Inflammatory macrophage treated with lipopolysaccharide for 1 hour (primary cell): Measurements from ENCODE around the gene SLC12A9.

Source experiments
- DNase-seq, 2 donors: peaks; one replicate each; pipeline ENCODE4 v3.0.0-alpha.2; 2020 to 2022

Gene SLC12A9

DNA sequence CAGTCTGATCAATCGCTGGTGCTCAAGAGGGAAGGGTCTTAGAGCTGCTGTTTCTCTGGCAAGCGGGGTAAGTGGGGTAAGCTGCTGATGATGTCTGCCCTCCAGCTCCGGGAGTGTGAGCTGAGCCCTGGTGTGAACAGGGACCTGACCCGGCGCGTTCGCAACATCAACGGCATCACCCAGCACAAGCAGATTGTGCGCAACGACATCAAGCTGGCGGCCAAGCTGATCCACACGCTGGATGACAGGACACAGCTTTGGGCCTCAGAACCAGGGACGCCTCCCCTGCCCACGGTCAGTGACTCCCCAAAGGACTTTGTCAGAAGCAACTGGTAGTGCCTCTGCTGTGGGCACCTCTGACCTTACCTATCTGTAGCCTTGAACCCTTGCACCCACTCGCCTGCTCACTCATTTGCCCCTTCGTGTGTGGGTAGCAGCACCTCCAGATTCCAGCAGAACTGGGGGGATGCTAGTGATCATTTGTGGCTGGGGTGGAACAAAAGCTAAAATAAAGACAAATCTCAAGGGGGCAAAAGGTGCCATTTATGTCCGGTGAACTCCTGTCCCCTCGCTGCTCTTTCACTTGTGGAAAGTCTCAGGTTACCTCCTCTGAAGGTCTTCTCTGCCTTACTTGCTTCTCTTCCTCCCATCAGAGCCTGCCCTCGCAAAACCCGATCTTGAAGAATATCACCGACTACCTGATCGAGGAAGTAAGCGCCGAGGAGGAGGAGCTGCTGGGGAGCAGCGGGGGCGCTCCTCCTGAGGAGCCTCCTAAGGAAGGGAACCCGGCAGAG is 33.8 kb downstream of the SLC12A9 start:
- no peak for DNase-seq

DNA sequence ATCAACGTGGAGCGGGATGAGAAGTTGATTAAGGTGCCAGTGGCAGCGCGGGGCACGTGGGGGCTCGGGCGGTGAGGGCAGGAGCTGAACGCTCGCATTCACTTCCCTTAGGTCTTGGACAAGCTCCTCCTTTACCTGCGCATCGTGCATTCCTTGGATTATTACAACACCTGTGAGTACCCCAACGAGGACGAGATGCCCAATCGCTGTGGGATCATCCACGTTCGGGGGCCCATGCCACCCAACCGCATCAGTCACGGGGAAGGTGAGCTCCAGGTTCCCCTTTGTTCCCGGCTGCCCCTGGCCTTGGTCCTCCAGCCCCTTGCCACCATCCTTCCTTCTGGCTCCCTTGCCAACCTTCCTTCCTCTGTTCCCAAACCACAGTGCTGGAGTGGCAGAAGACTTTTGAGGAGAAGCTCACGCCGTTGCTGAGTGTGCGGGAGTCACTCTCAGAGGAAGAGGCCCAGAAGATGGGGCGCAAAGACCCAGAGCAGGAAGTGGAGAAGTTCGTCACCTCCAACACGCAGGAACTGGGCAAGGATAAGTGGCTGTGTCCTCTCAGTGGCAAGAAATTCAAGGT is 34.5 kb downstream of the SLC12A9 start:
- DNase-seq = no peak

DNA sequence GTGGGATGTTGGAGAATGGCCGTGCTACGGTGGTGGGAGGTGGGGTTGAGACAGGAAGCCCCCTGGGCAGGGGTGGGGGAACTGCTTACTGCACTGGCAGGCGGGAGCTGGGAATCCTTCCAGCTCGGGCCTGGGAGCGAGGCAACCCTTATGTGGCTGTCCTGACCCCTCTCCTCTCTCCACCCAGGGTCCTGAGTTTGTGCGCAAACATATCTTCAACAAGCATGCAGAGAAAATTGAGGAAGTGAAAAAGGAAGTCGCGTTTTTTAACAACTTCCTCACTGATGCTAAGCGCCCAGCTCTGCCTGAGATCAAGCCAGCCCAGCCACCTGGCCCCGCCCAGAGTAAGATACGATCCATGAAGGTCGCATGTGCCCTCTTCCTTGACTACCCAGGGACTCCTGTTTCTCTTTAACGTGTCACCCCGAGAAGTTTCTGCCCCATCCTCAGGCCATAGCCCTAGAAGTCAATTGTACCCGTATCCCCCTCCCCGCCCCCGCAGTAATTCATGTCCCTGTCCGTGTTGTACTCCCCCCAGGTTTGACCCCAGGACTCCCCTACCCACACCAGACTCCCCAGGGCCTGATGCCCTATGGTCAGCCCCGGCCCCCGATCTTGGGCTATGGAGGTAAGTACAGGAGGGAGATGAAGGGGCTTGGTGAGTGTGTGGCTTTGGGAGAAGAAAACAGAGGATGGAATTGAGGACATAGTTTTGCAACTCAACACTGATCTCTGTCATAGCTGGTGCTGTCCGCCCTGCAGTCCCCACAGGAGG is 35.2 kb downstream of the SLC12A9 start:
- peak; percentile 65 to 72 for DNase-seq

DNA sequence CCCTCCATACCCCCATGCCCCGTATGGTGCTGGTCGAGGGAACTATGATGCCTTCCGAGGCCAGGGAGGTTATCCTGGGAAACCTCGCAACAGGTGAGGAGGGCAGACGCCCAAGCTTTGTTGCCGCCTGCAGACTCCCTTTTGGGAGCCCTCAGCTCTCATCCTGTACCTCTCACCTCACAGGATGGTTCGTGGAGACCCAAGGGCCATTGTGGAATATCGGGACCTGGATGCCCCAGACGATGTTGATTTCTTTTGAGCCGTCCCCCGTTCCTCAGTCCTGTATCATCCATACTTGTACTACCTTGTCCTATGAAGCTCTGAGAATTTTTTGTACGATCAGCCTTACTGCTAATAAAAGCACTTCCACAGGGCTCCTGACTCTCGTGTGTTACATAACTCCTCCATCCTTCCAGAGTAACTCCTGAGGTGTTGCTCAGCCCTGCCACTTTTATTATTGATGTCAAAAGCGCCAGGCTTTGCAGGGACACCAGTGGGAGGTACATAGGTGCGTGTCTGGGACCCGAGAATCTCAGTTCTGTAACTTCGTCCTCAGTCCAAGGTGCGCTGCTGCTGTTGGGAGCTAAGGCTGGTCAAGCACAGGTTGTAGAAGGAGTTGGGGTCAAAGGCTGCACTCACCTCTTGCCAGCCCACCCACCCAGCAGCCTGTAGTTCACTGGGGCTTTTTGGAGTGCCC is 35.9 kb downstream of the SLC12A9 start:
- no peak for DNase-seq

DNA sequence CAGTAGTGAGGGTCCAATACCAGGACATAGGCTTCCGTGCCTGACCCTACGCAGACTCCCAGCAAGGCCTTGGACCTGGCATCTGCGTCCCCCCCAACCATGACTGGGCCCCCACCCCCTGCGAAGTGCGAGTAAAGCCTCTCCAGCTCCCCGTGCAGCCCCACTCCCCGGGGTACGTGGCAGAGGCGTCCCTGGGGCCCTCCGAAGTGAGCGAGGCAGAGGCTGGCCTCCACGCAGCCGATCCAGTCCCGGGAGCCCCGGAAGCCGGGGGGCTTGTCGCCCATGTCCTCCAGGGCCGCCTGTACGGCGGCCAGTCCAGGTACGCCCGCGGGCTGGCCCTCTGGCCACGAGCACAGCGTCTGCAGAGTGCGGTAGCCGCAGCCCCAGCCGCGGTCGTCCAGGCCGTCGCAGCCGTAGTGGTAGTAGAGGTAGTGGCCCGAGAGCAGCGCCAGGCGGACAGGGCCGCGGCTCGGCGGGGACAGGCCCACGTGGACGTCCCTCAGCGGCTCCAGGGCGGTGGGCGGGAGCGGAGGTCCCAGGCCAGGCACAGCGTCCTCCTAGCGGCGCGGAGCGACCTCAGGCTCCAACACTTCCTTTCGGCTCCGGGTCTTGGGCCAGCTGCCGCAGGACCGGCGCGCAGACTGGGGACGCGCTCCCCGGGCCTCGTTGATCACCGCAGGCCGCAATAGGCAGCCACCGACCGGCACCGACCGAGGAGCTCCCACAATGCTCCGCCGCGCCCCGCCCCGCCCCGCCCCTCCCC is 36.7 kb downstream of the SLC12A9 start, which contains the start of gene UFSP1:
UFSP1 (minus strand) TSS at position 728 of the 763 bp plus-strand sequence; CDS start at position 284, 444 bp downstream.
- DNase-seq = no peak

DNA sequence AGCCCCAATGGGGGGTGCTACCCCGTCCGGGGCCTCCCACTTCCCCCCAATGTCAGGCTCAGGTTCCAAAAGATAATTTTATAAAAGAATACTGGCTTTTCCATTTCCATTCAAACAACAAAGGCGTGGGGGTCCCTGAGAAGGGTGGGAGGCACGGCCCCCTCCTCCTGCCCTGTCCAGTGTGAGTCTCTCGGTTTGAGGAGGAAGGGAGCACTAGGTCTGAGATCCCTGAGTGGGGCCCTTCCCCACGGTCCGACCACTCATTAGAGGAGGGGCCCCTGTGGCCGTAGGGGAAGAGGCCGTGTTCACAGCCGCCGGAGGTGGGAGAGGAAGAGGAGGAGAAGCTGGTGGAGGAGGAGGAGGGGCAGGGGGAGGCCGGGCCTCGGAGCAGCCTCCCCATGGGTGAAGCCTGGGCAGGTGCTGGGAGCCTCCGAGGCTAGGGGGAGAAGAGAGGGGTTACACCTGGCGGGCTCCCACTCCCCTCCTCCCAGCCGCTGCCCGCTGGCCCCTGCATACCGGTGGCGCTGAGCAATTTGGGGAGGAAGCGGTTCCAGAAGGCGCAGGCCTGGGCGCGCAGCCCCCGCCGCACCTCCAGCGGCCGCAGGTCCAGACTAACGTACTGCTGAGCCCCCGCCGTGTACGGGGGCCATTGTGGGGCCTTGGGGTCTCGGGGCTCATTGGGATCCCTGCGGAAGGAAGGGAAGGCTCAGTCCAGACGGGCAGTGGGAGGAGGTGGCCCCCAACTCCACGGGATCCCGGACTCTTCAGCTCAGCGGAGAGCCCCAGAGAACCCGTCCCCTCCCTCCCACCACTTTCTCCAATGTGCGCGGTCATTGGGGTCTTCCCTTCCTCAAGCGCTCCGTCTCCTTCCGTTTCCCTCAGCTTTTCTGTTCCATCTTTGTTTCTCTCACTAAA is 38.4 kb downstream of the SLC12A9 start:
- no peak for DNase-seq

DNA sequence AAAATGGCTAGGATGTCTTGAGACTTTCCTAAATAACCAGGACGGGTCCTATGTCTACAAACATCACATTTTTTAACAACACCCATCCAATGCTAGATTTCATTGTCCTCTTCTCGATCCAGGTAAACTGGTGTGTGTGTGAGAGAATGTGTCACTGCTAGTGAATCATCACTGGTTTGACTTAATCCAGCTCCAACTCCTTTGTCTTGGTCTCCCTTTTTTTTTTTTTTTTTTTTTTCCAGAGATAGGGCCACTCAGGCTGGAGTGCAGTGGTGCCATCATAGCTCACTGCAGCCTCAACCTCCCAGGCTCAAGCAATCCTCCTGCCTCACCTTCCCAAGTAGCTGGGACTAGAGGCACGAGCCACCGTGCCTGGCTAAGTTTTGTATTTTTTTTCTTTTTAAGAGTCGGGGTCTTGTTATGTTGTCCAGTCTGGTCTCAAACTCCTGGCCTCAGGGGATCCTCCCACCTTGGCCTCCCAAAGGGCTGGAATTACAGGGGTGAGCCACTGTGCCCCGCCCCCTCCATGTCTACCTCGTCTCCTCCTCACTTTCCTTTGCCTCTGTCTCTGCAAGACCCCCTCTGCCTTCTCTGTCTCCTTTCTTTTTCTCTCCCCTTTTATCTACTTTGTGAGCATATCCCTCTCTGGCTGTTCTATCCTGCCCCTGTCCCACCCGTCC is 39.2 kb downstream of the SLC12A9 start:
- no peak for DNase-seq

DNA sequence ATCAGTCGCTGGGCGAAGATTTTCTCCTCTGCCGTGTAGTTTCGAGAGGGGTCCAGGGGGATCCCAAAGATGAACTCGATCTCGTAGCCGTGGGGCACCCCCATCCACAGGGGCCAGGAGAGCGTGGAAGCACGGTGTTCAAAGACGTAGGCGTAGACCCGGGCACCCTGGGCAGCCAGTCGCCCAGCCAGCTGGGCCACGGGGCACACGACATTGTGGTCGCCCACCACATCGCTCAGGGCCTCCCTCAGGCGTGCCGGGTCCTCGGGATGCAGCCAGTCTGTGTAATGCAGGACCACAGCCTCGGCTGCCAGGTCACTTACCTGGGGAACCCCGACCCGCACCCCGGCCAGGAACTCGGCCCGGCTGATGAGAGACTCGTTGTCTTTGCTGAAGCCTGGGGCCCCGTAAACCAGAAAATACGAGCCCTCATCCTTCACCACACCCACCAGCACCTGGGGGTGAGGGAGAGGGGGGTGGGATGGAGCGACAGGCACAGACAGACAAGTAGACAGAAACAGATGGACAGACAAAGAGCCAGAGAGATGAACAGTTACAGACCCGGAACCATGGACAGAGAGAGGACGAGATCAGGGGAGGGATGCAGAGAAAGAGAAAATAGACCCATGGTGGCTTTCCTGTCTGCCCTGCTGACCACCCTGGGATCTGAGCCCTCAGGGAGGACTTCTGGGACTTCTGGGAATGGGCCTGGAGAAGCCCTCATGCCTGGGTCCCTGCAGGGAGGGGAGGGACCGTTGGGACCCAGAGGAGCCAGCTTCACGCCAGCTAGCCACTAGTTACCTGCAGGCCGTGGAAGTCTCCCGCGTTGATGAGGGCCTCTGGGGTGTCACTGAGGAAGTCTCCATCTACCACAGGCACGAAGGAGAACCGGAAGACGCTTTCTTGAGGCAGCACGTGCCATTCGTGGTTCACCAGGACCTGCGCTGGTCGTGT is 40.1 kb downstream of the SLC12A9 start:
- DNase-seq = no peak

DNA sequence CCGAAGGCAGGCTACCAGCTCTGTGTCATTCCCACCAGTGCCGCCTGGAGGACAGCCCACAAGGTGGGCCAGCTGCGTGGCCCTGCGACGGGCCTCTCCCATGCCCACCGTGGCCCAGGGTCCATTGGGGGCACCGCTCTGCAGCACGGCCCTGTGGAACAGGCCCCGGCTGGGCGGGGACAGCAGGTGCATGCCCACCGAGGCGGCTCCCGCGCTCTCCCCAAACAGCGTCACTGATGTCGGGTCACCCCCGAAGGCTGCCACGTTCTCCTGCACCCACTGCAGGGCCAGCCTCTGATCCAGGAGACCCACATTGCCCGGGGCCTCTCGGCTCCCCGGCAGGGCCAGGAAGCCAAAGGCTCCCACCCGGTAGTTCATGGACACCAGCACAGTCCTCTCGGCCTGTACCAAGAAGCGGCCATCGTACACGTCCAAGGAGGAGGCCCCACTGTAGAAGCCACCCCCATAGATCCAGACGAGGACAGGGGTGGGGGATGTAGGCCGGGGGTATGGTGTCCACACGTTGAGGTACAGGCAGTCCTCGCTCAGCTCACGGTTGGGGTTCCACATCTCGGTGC is 40.9 kb downstream of the SLC12A9 start:
- no peak for DNase-seq

DNA sequence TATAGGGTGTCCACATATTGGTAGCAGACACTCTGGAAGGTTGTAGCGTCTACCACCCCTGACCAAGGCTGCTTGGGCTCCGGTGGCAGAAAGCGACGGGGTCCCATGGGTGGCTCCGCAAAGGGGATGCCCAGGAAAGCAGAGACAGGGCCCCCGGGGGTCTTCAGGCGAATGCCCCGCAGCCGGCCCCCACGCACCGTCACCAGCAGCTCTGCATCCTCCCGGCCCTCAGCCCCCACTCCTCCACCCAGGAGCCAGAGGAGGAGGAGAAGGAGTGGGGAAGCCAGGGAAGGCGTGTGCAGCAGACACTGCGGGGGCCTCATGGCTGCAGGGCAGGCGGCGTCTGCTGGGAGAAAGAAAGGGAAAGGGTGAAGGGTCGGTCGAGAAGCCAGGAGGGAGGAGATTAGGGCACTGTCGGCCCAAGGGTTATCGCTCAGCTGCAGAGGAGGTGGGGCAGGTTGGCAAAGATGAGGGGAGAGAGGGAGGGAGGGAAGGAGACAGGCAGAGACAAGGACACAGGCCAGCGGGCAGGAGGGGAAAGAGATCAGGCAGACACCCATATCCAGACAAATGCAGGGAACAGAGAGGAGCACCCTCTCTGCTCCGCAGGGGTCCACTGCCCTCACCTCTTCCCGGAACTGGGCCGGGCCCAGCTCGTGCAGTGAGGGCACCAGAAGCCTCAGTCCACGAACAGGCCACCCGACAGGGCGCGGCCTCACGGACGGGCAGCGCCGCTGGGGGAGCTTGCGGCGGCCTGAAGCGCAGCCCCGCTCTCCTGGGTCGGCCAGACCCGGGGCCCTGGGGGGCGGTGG is 41.6 kb downstream of the SLC12A9 start:
- no peak for DNase-seq

DNA sequence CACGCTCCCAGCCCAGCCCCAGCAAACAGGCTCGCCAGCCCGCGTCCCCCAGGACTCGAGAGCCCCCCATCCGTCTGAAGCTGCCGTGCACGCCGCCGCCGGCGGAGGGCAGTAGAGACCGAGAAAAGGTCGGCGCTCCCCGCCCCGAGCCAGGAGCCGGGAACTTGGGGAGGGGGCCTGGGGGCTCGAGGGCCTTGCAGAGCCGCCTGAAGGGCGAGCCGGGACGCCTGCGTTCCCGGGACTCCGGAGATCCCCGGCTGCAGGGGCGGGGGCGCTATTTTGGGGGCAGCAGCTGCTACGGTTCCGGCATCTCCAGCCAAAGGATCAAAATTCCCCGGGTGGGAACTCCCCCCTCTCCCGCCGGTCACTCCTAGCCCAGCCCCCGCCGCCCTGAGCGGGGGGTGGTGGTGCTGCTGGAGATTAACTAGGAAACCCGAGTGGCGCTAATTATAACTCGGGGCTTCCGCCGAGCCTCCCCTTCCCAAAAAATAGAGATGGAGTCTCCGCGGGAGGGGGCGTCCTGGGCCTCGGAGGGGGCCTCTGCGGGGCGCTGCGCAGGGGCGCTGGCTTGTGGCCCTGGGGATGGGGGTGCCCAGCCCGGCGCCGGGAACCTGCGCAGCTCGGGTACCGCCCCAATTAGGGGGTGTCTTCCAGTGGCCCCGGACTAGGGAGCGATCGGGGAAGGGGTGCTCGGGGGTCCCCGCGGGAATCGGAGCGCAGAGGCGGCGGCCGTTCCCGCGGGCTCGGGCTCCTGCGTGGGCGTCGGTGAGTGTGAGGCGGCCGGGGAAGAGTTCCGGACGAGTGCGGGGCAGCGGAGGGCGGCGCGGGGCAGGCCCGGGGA is 42.6 kb downstream of the SLC12A9 start:
- peak; percentile 54 to 58 for DNase-seq

DNA sequence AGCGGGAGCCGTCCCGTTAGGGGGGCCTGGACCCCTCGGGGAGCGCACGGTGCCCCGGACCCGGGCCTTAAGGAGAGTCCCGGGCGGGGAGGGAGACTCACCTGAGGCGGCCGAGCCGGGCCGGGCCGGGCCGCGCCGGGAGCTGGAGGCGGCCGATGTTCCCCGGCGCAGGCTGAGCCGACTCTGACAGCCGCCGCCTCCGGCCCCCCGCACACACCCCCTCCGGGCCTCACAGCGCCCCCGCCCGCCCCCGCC is 43.1 kb downstream of the SLC12A9 start, which contains the start of gene ACHE:
ACHE (minus strand) TSS at position 188 of the 255 bp plus-strand sequence. CDS start 1,656 bp downstream, outside the sequence.
- DNase-seq = no peak

DNA sequence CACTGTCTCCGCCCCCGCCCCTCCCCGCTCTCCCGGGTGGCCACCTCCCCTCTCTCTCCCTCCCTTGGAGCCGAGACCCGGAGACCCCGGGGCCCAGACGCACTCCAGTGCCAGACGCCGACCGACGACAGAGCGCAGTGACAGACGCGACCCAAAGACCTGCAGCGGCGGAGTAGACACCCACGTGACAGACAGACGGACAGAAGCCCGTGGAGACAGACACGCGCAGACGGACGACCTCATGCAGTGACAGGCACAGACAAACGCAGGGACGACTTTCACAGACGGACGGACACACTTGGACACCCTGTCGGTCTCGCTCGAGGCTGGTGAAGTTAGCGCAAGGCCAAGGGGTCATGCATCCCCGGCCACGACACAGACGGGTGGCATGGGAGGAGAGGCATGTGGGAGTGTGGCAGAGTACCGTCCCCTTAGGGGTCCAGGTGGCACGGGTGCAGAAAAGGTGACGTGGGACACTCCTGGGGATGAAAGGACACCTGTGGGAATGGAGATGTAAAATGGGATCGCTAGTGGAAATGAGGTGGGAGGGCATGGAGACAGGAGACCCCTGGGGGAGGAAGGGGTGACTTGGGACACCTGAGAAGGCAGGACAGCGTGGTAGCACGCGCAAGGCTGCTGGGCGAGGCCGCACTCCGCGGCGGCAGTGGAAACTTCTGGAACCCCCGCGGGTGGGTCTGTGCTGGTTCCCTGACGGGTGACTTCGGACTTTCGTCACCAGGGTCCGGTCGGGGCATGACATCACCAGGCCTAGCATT is 43.6 kb downstream of the SLC12A9 start:
- DNase-seq = peak; percentile 39 to 43

DNA sequence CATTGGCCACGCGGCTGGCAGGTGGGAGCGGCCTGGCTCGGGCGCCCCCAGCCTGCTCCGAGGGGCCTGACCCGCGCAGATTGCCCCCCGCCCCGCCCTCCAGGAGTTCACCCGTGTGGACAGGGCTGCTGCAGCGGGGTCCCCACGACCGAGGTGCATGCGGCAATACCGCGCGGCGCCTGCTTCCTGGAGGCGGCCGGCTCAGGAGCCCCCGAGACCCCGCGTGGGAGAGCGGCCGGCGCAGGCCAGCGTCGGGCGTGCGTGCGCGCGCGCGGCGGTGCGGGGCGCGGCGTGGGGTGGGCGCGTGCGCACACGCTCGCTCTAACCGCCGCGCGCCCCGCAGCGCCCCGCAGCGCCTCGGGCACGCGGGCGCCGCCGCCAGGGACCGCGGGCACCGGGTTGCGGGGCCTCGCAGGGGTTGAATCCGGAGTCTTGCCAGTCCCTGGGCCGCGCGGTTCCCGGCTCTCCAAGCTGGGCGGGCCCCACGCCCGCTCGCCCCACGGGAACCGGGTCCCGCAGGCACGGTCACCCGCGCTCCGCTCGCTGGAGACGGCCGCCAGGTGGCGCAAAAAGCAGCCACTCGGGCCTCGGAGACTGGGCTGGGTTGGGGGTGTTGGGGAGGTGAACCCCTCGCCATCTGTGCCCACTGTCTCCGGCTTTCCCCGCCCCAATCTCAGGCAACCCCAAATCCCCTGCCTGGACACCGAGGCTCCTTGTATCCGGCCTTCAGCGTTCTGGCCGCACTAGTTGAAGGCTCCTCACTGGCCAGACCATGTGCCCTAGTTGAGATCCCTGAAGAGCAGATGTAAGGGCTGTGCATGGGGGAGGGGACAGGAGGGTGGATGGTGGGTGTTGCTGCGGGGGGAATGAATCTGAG is 44.5 kb downstream of the SLC12A9 start:
- peak in 1 of 2 donors; percentile 41 for DNase-seq

DNA sequence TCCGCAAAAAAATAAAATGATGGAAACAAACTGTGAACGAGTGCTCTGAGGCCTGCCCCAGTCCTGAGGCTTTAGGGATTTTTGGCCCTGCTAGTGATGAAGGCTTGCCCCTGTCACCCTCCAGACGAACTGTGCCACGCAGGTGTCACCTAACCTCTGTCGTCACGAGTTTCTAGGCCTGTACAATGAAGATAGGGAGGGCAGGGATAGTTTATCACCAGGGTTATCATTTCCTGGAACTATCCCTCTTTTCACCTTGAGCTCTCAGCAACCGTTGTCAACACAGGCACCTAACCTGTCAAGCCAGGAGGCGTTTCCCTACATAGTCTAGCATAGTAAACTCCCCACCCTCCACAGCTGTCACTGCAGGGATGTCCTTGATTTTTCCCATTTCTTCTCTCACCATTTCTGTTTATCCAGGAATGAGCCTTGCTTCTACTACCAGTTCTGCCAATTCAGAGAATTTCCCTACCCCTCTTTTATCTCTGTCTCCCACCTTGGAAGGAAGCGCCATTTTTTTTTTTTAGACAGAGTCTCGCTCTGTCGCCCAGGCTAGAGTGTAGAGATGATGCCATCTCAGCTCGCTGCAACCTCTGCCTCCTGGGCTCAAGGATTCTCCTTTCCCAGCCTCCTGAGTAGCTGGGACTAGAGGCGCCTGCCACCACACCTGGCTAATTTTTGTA is 45.4 kb downstream of the SLC12A9 start:
- DNase-seq = no peak
